Fibroblast of lung (primary cell): Measurements from ENCODE around the gene TRIM44. TPM values are rescaled to one million over a fixed set of nuclear protein-coding genes. Genes with fewer than 3 reads are reported as not detected.

Experiments
- DNase-seq, 2 donors: peaks; one replicate each; pipeline versions ENCODE4 v3.0.0 to v3.0.0-alpha.2; 2010; ENCODE audit warnings: low read depth in 2 of 2
- H2AFZ ChIP-seq: 2 replicates; pipeline ENCODE4 v1.5.1; 2012; ENCODE audit warnings: low read length, control low read depth, inconsistent platforms
- H3K27ac ChIP-seq: 2 replicates; pipeline ENCODE4 v1.5.1; 2011; ENCODE audit warnings: low read length, control low read depth; ENCODE audit not compliant: insufficient read depth
- H3K27me3 ChIP-seq: 2 replicates; pipeline ENCODE4 v1.5.1; 2011; ENCODE audit warnings: mild to moderate bottlenecking, low read length; ENCODE audit not compliant: control insufficient read depth, insufficient read depth
- H3K36me3 ChIP-seq: 2 replicates; pipeline ENCODE4 v1.5.1; 2011; ENCODE audit warnings: low read length; ENCODE audit not compliant: control insufficient read depth, insufficient read depth
- H3K4me1 ChIP-seq: 2 replicates; pipeline ENCODE4 v1.5.1; 2011; ENCODE audit warnings: low read length; ENCODE audit not compliant: control insufficient read depth, insufficient read depth; ENCODE audit errors: extremely low read depth
- H3K4me2 ChIP-seq: 2 replicates; pipeline ENCODE4 v1.5.1; 2011; ENCODE audit warnings: low read length, control low read depth; ENCODE audit not compliant: insufficient read depth; ENCODE audit errors: extremely low read depth
- H3K4me3 ChIP-seq, 4 experiments: fragments of 200-600 bp in 1 of 4; sonication (generic) in 1 of 4; replicated peaks in 1 of 4; 2 replicates each; pipeline ENCODE4 v1.5.1; 2011 to 2016; ENCODE audit warnings: low read length in 4 of 4, low read depth in 3 of 4, mild to moderate bottlenecking in 3 of 4, control low read depth in 2 of 4, inconsistent platforms in 1 of 4, mixed read lengths in 1 of 4; ENCODE audit not compliant: insufficient read depth in 1 of 4; ENCODE audit errors: control extremely low read depth in 1 of 4
- H3K79me2 ChIP-seq: 2 replicates; pipeline ENCODE4 v1.5.1; 2012; ENCODE audit warnings: mild to moderate bottlenecking, low read length, inconsistent platforms; ENCODE audit not compliant: control insufficient read depth, insufficient read depth
- H3K9ac ChIP-seq: 2 replicates; pipeline ENCODE4 v1.5.1; 2011; ENCODE audit warnings: mild to moderate bottlenecking, low read length, control low read depth; ENCODE audit not compliant: insufficient read depth
- H3K9me3 ChIP-seq: 2 replicates; pipeline ENCODE4 v1.5.1; 2012; ENCODE audit warnings: low read depth, low read length; ENCODE audit not compliant: control insufficient read depth, insufficient read depth
- H4K20me1 ChIP-seq: 2 replicates; pipeline ENCODE4 v1.5.1; 2011; ENCODE audit warnings: low read length; ENCODE audit not compliant: control insufficient read depth, insufficient read depth; ENCODE audit errors: extremely low read depth
- CTCF ChIP-seq, 2 donors: IDR thresholded peaks in 1 of 2; conservative IDR thresholded peaks in 1 of 2; 1 replicate in 1 of 2; 2 replicates in 1 of 2; pipeline ENCODE4 v1.5.1; 2011 to 2012; ENCODE audit warnings: low read length in 2 of 2, control low read depth in 1 of 2, inconsistent platforms in 1 of 2, low read depth in 1 of 2, mild to moderate bottlenecking in 1 of 2
- EZH2 ChIP-seq: IDR thresholded peaks from 2 replicates; pipeline ENCODE4 v1.5.1; 2012; ENCODE audit warnings: low read length, control low read depth, mild to moderate bottlenecking; ENCODE audit errors: missing control alignments
- polyA minus RNA-seq: library from RNA; depleted of rRNA, polyadenylated mRNA; stranded (reverse); fragments of >200 nt; gene quantifications from 2 replicates; pipeline ENCODE4 v1.2.3, GENCODE V29; 2011; ENCODE audit warnings: low replicate concordance
- polyA plus RNA-seq, 2 donors: library from polyadenylated mRNA; depleted of rRNA in 1 of 2; stranded (reverse) in 1 of 2; unstranded in 1 of 2; fragments of >200 nt; gene quantifications; 2 replicates each; pipeline ENCODE4 v1.2.1, GENCODE V29; 2011 to 2012; ENCODE audit warnings: missing spikeins in 1 of 2
- total RNA-seq: library from RNA; depleted of rRNA; stranded (reverse); fragments of >200 nt; gene quantifications from 2 replicates; pipeline ENCODE4 v1.2.1, GENCODE V29; 2014

Gene TRIM44
- total RNA-seq (10.4 and 13.1 TPM in 2 replicates), polyA plus RNA-seq (65.7 and 78.3 TPM in 2 replicates), polyA minus RNA-seq (77.7 and 89.7 TPM in 2 replicates)
- 41.7 and 48.9 TPM in 2 replicates for polyA plus RNA-seq (2012)

DNA sequence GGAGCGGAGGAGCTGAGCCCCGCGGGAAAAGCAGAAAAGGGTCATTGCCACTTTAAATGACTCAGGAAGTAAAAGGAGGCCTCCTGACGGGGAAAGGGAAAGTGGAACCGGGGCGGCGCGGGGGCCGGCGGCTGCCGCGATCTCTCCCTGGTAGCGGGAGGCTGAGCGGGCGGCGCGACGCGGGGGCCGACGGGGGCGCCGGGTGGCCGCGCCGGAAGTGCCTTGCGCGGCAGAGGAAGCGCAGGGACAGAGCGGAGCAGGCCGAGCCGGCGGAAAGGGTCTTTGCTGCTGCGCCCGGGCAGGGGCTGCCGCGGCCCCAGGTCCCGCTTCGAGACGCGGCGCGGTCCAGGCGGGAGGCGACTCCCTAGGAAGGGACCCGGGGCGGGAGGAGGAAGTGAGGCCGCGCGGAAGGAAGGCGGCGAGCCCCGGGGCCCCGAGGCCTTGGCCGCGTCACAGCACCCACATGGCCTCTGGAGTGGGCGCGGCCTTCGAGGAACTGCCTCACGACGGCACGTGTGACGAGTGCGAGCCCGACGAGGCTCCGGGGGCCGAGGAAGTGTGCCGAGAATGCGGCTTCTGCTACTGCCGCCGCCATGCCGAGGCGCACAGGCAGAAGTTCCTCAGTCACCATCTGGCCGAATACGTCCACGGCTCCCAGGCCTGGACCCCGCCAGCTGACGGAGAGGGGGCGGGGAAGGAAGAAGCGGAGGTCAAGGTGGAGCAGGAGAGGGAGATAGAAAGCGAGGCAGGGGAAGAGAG lies at the start of gene TRIM44:
Gene TRIM44, plus strand, starts transcription at position 127 of the 759 bp plus-strand sequence. Its CDS starts 337 bp downstream, at position 464.
- Histone ChIP-seq H3K4me2 (peak within 1 kb of the TSS; percentile 98), H3K4me1 (peaks cover 2% of the 10 kb centered on the region), H2AFZ (peak within 1 kb of the TSS; percentile 89), H3K36me3 (no peaks in the 10 kb centered on the region), H3K27me3 (no peaks in the 10 kb centered on the region), H3K9me3 (no peaks in the 10 kb centered on the region), H4K20me1 (no peaks in the 10 kb centered on the region), H3K79me2 (peaks cover 42% of the 10 kb centered on the region), H3K27ac (peak within 1 kb of the TSS; percentile 97), H3K9ac (peak within 1 kb of the TSS; percentile 94), H3K4me3 (peak within 1 kb of the TSS; percentile 69 to 88 (median 76))
- no peak for TF ChIP-seq CTCF (conservative IDR thresholded peaks at IDR 0.05 in 1 of 2, IDR thresholded peaks at IDR 0.05 in 1 of 2; ENCODE audit: low read depth in 1 of 2, low read length in 2 of 2)
- no peak for TF ChIP-seq EZH2
- DNase-seq = peak; percentile 85 to 87

DNA sequence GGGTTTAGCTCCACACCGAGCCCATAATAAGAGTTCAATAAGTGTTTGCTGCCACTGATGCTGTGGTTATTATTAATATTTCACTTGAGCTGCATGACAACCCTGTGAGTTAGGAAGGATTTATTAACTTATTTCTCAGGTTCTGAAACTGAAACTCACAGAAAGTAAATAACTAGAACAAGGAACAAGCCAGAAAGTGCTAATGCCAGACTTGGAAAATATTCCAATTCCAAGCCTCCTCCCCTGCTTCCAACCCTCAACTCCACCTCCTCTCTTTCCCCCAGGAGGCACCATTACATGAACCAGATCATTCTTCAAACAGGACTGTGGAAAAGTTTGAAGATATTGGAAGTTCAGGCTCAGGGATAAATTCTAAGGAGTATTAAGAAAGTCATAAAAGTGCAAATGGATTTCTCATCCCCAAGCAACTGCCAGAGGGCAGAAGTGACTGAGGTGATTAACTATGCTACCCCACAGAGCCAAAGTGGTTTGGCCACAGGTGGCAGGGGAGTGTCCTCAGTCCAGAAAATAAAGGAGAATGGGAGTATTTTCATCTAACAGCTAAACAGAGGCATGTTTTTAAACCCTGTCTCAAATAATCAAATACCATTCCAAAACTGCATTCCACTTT lies 47.5 kb upstream of the TRIM44 start:
- H3K9ac ChIP-seq = no peak overlapping the region
- no peak overlapping the region for H3K4me2 ChIP-seq
- H3K27ac ChIP-seq = no peak overlapping the region
- H4K20me1 ChIP-seq = no peaks in the 10 kb centered on the region
- H3K4me3 ChIP-seq = no peak overlapping the region
- H3K4me1 ChIP-seq = peaks cover 4% of the 10 kb centered on the region
- H3K9me3 ChIP-seq = no peaks in the 10 kb centered on the region
- H3K79me2 ChIP-seq = peaks cover 11% of the 10 kb centered on the region
- DNase-seq = no peak
- TF ChIP-seq CTCF (conservative IDR thresholded peaks at IDR 0.05 in 1 of 2, IDR thresholded peaks at IDR 0.05 in 1 of 2; ENCODE audit: low read depth in 1 of 2, low read length in 2 of 2) = no peak
- no peak for TF ChIP-seq EZH2
- no peaks in the 10 kb centered on the region for H3K27me3 ChIP-seq
- H2AFZ ChIP-seq = no peak overlapping the region
- H3K36me3 ChIP-seq = no peaks in the 10 kb centered on the region
